H1 (cell line): ENCODE results near the gene CIROP.

Experiments used
- CBX5 ChIP-seq: fragments of 300-800, 300-1000 bp; sonication (generic); IDR thresholded peaks from 2 replicates; pipeline ENCODE4 v1.7.1; 2016; ENCODE audit warnings: antibody characterized with exemption, low read length, low read depth
- CREB1 ChIP-seq: IDR thresholded peaks from 2 replicates; pipeline ENCODE4 v1.6.1; 2012; ENCODE audit warnings: inconsistent platforms
- GTF2F1 ChIP-seq: IDR thresholded peaks from 2 replicates; pipeline ENCODE4 v1.6.1; 2012; ENCODE audit warnings: low read depth, low read length, improper control_type of control experiment, borderline replicate concordance
- MAFK ChIP-seq: IDR thresholded peaks from 2 replicates; pipeline ENCODE4 v1.6.1; 2012; ENCODE audit warnings: low read depth, mild to moderate bottlenecking, improper control_type of control experiment, low read length
- POLR2AphosphoS5 ChIP-seq: IDR thresholded peaks from 2 replicates; pipeline ENCODE4 v1.6.1; 2011; ENCODE audit warnings: low read depth, low read length
- TAF1 ChIP-seq: IDR thresholded peaks from 2 replicates; pipeline ENCODE4 v1.6.1; 2011; ENCODE audit warnings: mild to moderate bottlenecking, low read depth, low read length
- ZNF274 ChIP-seq: IDR thresholded peaks from 2 replicates; pipeline ENCODE4 v1.7.0; 2012; ENCODE audit warnings: low read length, borderline replicate concordance; ENCODE audit errors: extremely low read depth
- TF ChIP-seq, protein P1 (sequence below), 3 experiments: IDR thresholded peaks; 1 replicate in 2 of 3; 2 replicates in 1 of 3; pipeline versions ENCODE4 v1.5.1 to v1.6.1; 2011; ENCODE audit warnings: low read length in 3 of 3, mild to moderate bottlenecking in 3 of 3, inconsistent platforms in 2 of 3, low read depth in 1 of 3, moderate library complexity in 1 of 3; ENCODE audit not compliant: insufficient read depth in 1 of 3; ENCODE audit errors: control extremely low read depth in 1 of 3

GRCh38 chr14:23109769-23110168 lies 5.0 kb upstream of the CIROP start:
- TF ChIP-seq CREB1 (no peak), GTF2F1 (no peak), ZNF274 (no peak), CBX5 (no peak), POLR2AphosphoS5 (no peak), TAF1 (no peak), MAFK (no peak)
- TF ChIP-seq, protein P1, sequence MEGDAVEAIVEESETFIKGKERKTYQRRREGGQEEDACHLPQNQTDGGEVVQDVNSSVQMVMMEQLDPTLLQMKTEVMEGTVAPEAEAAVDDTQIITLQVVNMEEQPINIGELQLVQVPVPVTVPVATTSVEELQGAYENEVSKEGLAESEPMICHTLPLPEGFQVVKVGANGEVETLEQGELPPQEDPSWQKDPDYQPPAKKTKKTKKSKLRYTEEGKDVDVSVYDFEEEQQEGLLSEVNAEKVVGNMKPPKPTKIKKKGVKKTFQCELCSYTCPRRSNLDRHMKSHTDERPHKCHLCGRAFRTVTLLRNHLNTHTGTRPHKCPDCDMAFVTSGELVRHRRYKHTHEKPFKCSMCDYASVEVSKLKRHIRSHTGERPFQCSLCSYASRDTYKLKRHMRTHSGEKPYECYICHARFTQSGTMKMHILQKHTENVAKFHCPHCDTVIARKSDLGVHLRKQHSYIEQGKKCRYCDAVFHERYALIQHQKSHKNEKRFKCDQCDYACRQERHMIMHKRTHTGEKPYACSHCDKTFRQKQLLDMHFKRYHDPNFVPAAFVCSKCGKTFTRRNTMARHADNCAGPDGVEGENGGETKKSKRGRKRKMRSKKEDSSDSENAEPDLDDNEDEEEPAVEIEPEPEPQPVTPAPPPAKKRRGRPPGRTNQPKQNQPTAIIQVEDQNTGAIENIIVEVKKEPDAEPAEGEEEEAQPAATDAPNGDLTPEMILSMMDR (IDR thresholded peaks at IDR 0.05; ENCODE audit: control extremely low read depth in 1 of 3, insufficient read depth in 1 of 3, low read depth in 1 of 3, low read length in 3 of 3) = no peak
